H1 (cell line): ENCODE data around the gene GATA5. TPM values are rescaled to one million over a fixed set of nuclear protein-coding genes. Genes with fewer than 3 reads are reported as not detected.

Experiments
- BCL11A ChIP-seq, 2 experiments: IDR thresholded peaks; one replicate each; pipeline ENCODE4 v1.6.1; 2011; ENCODE audit warnings: low read depth in 2 of 2, low read length in 2 of 2, mild to moderate bottlenecking in 2 of 2
- polyA plus RNA-seq, 7 experiments: library from polyadenylated mRNA; depleted of rRNA in 3 of 7; stranded (reverse) in 5 of 7; unstranded in 2 of 7; fragments of >200 nt in 5 of 7; fragments of 200-250 nt in 2 of 7; gene quantifications; 1 replicate in 5 of 7; 2 replicates in 1 of 7; 4 replicates in 1 of 7; pipeline versions ENCODE4 v1.2.1 to v1.2.3, GENCODE V29; 2011 to 2013; ENCODE audit warnings: missing spikeins in 2 of 7, mixed read lengths in 2 of 7
- total RNA-seq: library from RNA; stranded (reverse); fragmentation: NEBNext Ultra II Directional; extraction: Animal tissue kit (Norgen Biotek cat#: 25700); gene quantifications from 2 replicates; pipeline ENCODE4 v1.2.1, GENCODE V29; 2021

The GATA5 gene
- total and polyA plus RNA-seq, 2 of the 8 experiments (the other 6 are each of a cell fraction or from before 2014, with no cell fraction given): 0.08 to 0.11 TPM

DNA sequence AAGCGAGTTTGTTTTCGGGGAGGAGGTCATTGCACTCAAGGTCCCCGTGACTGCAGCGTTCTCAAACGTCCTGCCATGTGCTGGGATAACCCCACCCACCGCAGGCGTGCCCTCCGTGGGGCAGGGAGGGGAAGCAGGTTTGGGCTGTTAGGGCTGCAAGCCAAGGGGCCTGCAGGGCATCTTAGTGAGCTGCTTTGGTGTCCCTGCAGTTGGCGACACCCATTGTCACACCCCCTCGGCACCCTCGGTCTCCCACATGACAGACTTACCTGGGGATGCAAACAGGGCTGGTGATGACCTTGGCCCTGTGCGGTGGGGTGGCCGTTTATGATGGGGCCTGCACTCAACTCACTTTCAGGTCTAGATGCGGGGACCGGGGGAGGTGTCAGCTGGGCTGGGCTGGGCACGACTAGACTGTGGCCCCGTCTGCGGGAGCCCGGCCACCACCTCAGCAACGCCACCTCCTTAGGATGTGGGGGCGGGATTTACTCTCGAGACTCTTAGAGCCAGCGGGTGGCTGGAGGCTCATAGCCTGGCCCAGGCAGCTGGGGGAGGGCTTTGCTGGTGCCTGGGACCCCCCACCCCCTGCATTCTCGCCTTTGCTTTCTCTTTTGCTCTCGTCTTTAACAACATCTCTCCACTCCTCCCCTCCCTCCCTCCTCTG, 6.5 kb upstream of the GATA5 start (continued):
- no peak for TF ChIP-seq BCL11A (IDR thresholded peaks at IDR 0.05; ENCODE audit: low read depth in 2 of 2, low read length in 2 of 2)
